OCI-LY1 (cell line): ENCODE measurements around the gene GALNT14.

Experiments used
- H2AFZ ChIP-seq: fragments of 200-600 bp; sonication (generic), shearing (Covaris generic); 2 replicates; pipeline ENCODE4 v1.6.0; 2014; ENCODE audit warnings: antibody characterized with exemption, mild to moderate bottlenecking, low read length
- H3F3A ChIP-seq: fragments of 200-600 bp; sonication (generic), shearing (Covaris generic); 2 replicates; pipeline ENCODE4 v1.6.0; 2014; ENCODE audit warnings: mild to moderate bottlenecking, antibody characterized with exemption, low read length, moderate library complexity; ENCODE audit not compliant: insufficient read depth
- H3K27ac ChIP-seq: fragments of 200-600 bp; sonication (generic); 2 replicates; pipeline ENCODE4 v1.5.1; 2014; ENCODE audit warnings: low read length, mixed run types, mild to moderate bottlenecking, low read depth; ENCODE audit not compliant: poor library complexity, severe bottlenecking
- H3K27me3 ChIP-seq: fragments of 200-600 bp; sonication (generic); 2 replicates; pipeline ENCODE4 v1.6.0; 2014; ENCODE audit warnings: antibody characterized with exemption, mild to moderate bottlenecking, low read length, moderate library complexity; ENCODE audit not compliant: insufficient read depth
- H3K36me3 ChIP-seq: fragments of 200-600 bp; sonication (generic); 2 replicates; pipeline ENCODE4 v1.6.1; 2014; ENCODE audit warnings: mild to moderate bottlenecking, antibody characterized with exemption, low read length, moderate library complexity, mixed read lengths; ENCODE audit not compliant: insufficient read depth
- H3K4me1 ChIP-seq: fragments of 200-600 bp; sonication (generic); 2 replicates; pipeline ENCODE4 v1.5.1; 2014; ENCODE audit warnings: mild to moderate bottlenecking, low read length, moderate library complexity; ENCODE audit not compliant: insufficient read depth, severe bottlenecking
- H3K4me2 ChIP-seq: fragments of 200-600 bp; sonication (generic), shearing (Covaris generic); 2 replicates; pipeline ENCODE4 v1.6.1; 2014; ENCODE audit warnings: low read length
- H3K4me3 ChIP-seq: fragments of 200-600 bp; sonication (generic); 2 replicates; pipeline ENCODE4 v1.5.1; 2014; ENCODE audit warnings: low read length, low read depth, mild to moderate bottlenecking, mixed read lengths; ENCODE audit not compliant: poor library complexity, severe bottlenecking
- H3K79me2 ChIP-seq: fragments of 200-600 bp; shearing (Covaris generic); 2 replicates; pipeline ENCODE4 v1.6.1; 2016; ENCODE audit warnings: mixed run types, low read length, mixed read lengths; ENCODE audit not compliant: insufficient read depth
- H3K9ac ChIP-seq: fragments of 200-600 bp; sonication (generic), shearing (Covaris generic); 2 replicates; pipeline ENCODE4 v1.6.1; 2014; ENCODE audit warnings: mild to moderate bottlenecking, low read length, mixed read lengths
- H3K9me2 ChIP-seq: fragments of 200-600 bp; sonication (generic), shearing (Covaris generic); 2 replicates; pipeline ENCODE4 v1.6.1; 2014; ENCODE audit warnings: low read depth, mild to moderate bottlenecking, low read length, mixed read lengths
- H3K9me3 ChIP-seq: fragments of 200-600 bp; shearing (Covaris generic); 2 replicates; pipeline ENCODE4 v1.6.1; 2014; ENCODE audit warnings: low read length, mixed read lengths
- H4K20me1 ChIP-seq: fragments of 200-600 bp; sonication (generic), shearing (Covaris generic); 2 replicates; pipeline ENCODE4 v1.6.0; 2016; ENCODE audit warnings: mild to moderate bottlenecking, low read length; ENCODE audit not compliant: insufficient read depth
- EZH2 ChIP-seq: fragments of 200-600 bp; sonication (generic), shearing (Covaris generic); IDR thresholded peaks from 2 replicates; pipeline ENCODE4 v1.8.0; 2017; ENCODE audit warnings: borderline replicate concordance, mixed run types, mild to moderate bottlenecking, antibody characterized with exemption, low read length, moderate library complexity, mixed read lengths
- TF ChIP-seq, protein P1 (sequence below): fragments of 200-600 bp; sonication (generic), shearing (Covaris generic); IDR thresholded peaks from 2 replicates; pipeline ENCODE4 v1.5.1; 2017; ENCODE audit warnings: mild to moderate bottlenecking, antibody characterized with exemption, low read length, moderate library complexity, mixed read lengths

Gene GALNT14

DNA sequence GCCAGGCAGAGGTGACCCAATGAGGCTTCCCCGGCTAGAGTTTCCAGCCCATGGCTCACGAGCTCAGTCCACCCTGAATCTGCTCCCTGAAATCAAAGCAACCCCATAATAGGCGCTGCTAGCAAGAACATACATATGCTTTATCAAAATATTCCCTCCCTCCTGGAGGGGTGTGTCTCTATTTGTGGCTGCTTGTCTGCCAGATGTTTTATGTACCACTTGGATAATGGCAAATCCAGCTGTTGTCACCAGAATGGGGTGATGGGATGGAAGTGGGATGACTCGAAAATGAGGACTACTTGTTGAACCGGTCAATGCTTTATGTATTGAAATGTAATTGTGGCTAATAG is 152.0 kb downstream of the GALNT14 start:
- Histone ChIP-seq H3K9me3 (no peaks in the 10 kb centered on the region), H3K4me1 (no peaks in the 10 kb centered on the region), H2AFZ (no peak overlapping the region), H3K27ac (no peak overlapping the region), H3K79me2 (no peaks in the 10 kb centered on the region), H3K9me2 (no peaks in the 10 kb centered on the region), H3K4me2 (no peak overlapping the region), H3K27me3 (no peaks in the 10 kb centered on the region), H3K4me3 (no peak overlapping the region), H3K9ac (no peak overlapping the region), H4K20me1 (no peaks in the 10 kb centered on the region), H3K36me3 (no peaks in the 10 kb centered on the region), H3F3A (no peaks in the 10 kb centered on the region)
- TF ChIP-seq EZH2, result no peak
- TF ChIP-seq, protein P1, sequence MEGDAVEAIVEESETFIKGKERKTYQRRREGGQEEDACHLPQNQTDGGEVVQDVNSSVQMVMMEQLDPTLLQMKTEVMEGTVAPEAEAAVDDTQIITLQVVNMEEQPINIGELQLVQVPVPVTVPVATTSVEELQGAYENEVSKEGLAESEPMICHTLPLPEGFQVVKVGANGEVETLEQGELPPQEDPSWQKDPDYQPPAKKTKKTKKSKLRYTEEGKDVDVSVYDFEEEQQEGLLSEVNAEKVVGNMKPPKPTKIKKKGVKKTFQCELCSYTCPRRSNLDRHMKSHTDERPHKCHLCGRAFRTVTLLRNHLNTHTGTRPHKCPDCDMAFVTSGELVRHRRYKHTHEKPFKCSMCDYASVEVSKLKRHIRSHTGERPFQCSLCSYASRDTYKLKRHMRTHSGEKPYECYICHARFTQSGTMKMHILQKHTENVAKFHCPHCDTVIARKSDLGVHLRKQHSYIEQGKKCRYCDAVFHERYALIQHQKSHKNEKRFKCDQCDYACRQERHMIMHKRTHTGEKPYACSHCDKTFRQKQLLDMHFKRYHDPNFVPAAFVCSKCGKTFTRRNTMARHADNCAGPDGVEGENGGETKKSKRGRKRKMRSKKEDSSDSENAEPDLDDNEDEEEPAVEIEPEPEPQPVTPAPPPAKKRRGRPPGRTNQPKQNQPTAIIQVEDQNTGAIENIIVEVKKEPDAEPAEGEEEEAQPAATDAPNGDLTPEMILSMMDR, result no peak

DNA sequence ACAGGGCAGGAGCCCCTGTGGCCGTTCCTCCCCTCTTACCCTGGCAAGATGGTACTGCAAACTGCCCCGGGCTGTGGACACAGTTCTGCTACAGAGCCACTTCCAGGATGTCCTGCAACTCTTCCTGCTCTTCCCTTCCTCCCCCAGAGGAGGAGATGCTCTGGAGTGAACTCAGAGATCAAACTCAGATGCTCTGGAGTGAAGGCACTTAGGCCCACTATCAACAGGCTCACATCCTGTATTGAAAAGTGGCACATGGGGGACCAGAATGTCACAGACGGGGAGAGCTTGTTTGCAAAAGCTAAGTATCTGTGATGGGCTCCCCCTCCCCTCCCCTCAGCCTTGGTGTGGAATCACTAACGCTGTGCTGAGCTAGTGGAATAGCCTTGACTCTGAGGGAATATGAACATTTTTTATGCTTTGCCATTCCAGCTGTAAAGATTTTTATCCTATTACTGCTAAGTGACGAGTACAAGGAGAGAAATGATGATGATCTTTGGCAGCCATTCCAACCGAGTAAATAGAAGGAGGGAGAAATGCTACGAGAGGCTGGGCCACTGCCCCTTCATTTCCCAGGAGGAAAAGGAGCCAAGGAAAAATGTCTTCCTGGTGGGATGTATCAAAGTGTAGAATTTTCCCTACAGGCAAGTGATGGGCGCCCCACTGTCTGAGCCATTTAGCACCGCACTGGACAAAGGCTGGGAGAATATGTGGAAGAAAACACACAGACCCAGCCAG is 152.6 kb downstream of the GALNT14 start:
- TF ChIP-seq, protein P1, result no peak
- no peak for TF ChIP-seq EZH2
- no peaks in the 10 kb centered on the region for H4K20me1 ChIP-seq
- no peaks in the 10 kb centered on the region for H3K27me3 ChIP-seq
- no peak overlapping the region for H3K4me2 ChIP-seq
- no peaks in the 10 kb centered on the region for H3F3A ChIP-seq
- H3K4me3 ChIP-seq, result no peak overlapping the region
- no peak overlapping the region for H3K9ac ChIP-seq
- H3K4me1 ChIP-seq, result no peaks in the 10 kb centered on the region
- H3K79me2 ChIP-seq, result no peaks in the 10 kb centered on the region
- H3K9me2 ChIP-seq, result no peaks in the 10 kb centered on the region
- H3K36me3 ChIP-seq, result no peaks in the 10 kb centered on the region
- no peak overlapping the region for H2AFZ ChIP-seq
- H3K9me3 ChIP-seq, result no peaks in the 10 kb centered on the region
- no peak overlapping the region for H3K27ac ChIP-seq

DNA sequence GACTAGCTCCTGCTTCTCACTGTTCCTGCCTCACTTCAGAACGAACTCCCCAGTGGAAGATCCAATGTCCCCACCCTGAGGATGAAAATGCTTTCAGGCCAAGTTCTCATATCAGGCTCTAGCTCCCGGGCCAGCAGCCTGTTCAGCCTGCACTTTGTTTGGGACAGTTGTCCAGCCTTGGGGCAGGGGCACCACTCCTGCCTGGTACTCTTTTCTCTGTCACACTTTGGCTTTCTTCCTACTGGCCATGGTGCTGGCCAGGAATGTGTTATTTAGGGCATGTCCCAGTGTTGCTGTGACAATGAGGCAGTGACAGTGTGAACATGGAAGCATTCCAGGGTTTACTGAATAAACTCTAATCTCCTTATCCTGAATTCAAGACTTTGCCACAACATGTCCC is 154.1 kb downstream of the GALNT14 start:
- H3K79me2 ChIP-seq, result no peaks in the 10 kb centered on the region
- no peak overlapping the region for H3K4me3 ChIP-seq
- no peaks in the 10 kb centered on the region for H3K27me3 ChIP-seq
- H3K36me3 ChIP-seq, result no peaks in the 10 kb centered on the region
- H2AFZ ChIP-seq, result no peak overlapping the region
- TF ChIP-seq EZH2, result no peak
- TF ChIP-seq, protein P1, result no peak
- no peaks in the 10 kb centered on the region for H4K20me1 ChIP-seq
- no peaks in the 10 kb centered on the region for H3K9me3 ChIP-seq
- no peaks in the 10 kb centered on the region for H3K4me1 ChIP-seq
- H3K27ac ChIP-seq, result no peak overlapping the region
- H3K9ac ChIP-seq, result no peak overlapping the region
- H3K4me2 ChIP-seq, result no peak overlapping the region
- H3K9me2 ChIP-seq, result no peaks in the 10 kb centered on the region
- no peaks in the 10 kb centered on the region for H3F3A ChIP-seq
